Stomach (tissue), 9 donors: ENCODE measurements around the gene HTR7. TPM values are rescaled to one million over a fixed set of nuclear protein-coding genes. Genes with fewer than 3 reads are reported as not detected.
A peak's percentile ranks its signal among the peaks of the same experiment; 100 is the strongest.

Experiments used
- DNase-seq, 2 donors: peaks; one replicate each; pipeline versions ENCODE4 v3.0.0 to v3.0.0-alpha.2; 2013 to 2019
- H3K27ac ChIP-seq, 5 donors: fragments of 200-600 bp in 4 of 5; sonication (generic) in 4 of 5; one replicate each; pipeline ENCODE4 v1.5.1; 2013 to 2019; ENCODE audit warnings: mild to moderate bottlenecking in 1 of 5, moderate library complexity in 1 of 5
- H3K27me3 ChIP-seq, 3 donors: fragments of 200-600 bp; sonication (generic); one replicate each; pipeline ENCODE4 v1.5.1; 2017 to 2019; ENCODE audit warnings: mixed run types in 1 of 3
- H3K36me3 ChIP-seq, 4 donors: fragments of 200-600 bp; sonication (generic); 1 replicate in 3 of 4; 2 replicates in 1 of 4; pipeline ENCODE4 v1.5.1; 2016 to 2019
- H3K4me1 ChIP-seq, 4 donors: fragments of 200-600 bp; sonication (generic); one replicate each; pipeline ENCODE4 v1.5.1; 2016 to 2019
- H3K4me3 ChIP-seq, 4 donors: fragments of 200-600 bp; sonication (generic) in 3 of 4; one replicate each; pipeline ENCODE4 v1.5.1; 2016 to 2019; ENCODE audit warnings: mild to moderate bottlenecking in 1 of 4
- H3K9me3 ChIP-seq, 4 donors: fragments of 200-600 bp; sonication (generic); one replicate each; pipeline ENCODE4 v1.5.1; 2016 to 2019
- EP300 ChIP-seq: sonication (generic); formaldehyde crosslinking; IDR thresholded peaks from one replicate; pipeline ENCODE4 v1.6.1; 2017; ENCODE audit warnings: antibody characterized with exemption
- POLR2A ChIP-seq, 4 donors: fragments of 450-650 bp; IDR thresholded peaks; one replicate each; pipeline ENCODE4 v1.6.1; 2016; ENCODE audit warnings: antibody characterized with exemption in 4 of 4, control low read depth in 2 of 4, mild to moderate bottlenecking in 1 of 4, moderate library complexity in 1 of 4
- POLR2AphosphoS5 ChIP-seq, 3 donors: sonication (generic); formaldehyde crosslinking; IDR thresholded peaks; one replicate each; pipeline ENCODE4 v1.6.1; 2016; ENCODE audit warnings: antibody characterized with exemption in 3 of 3
- WGBS, 5 donors: extraction: QIAGEN DNeasy Blood & Tissue Kit in 3 of 5; methylation state at CpG; one replicate each; pipeline versions ENCODE4 v1.1.5 to v1.1.7; 2013 to 2018; 5-methylcytosine and 5-hydroxymethylcytosine counted together
- intact Hi-C: fragments of 100-400 bp; cut with DNase I; formaldehyde crosslinking; loops from one replicate; pipeline ENCODE4 v1.15.1; 2023; ENCODE audit warnings: low total_unique reads
- polyA plus RNA-seq, 3 donors: library from polyadenylated mRNA; stranded (reverse); fragments of 200-250 nt; gene quantifications; one replicate each; pipeline ENCODE4 v1.2.3, GENCODE V29; 2013
- total RNA-seq, 5 donors: library from RNA; depleted of rRNA; stranded (reverse); fragments of >200 nt; gene quantifications; one replicate each; pipeline versions ENCODE4 v1.1.0 to v1.2.3, GENCODE V29; 2014 to 2016
- TF ChIP-seq, protein P1 (sequence below), 7 experiments: fragments of 450-650 bp in 4 of 7; fragments of 200-600 bp in 3 of 7; sonication (generic) in 3 of 7; IDR thresholded peaks; one replicate each; pipeline ENCODE4 v1.5.1; 2016 to 2019; ENCODE audit warnings: antibody characterized with exemption in 7 of 7, control low read depth in 2 of 7, mild to moderate bottlenecking in 1 of 7
- donor health status: healthy with polysubstance abuse.
- donor health status: Bipolar disorder and iron deficiency.
- donor health status: healthy.

Gene HTR7
- total and polyA plus RNA-seq, 8 donors, result 0.28 to 7.1 (median 1.8) TPM; not detected in 2

- no peak for TF ChIP-seq EP300
- TF ChIP-seq, protein P1, sequence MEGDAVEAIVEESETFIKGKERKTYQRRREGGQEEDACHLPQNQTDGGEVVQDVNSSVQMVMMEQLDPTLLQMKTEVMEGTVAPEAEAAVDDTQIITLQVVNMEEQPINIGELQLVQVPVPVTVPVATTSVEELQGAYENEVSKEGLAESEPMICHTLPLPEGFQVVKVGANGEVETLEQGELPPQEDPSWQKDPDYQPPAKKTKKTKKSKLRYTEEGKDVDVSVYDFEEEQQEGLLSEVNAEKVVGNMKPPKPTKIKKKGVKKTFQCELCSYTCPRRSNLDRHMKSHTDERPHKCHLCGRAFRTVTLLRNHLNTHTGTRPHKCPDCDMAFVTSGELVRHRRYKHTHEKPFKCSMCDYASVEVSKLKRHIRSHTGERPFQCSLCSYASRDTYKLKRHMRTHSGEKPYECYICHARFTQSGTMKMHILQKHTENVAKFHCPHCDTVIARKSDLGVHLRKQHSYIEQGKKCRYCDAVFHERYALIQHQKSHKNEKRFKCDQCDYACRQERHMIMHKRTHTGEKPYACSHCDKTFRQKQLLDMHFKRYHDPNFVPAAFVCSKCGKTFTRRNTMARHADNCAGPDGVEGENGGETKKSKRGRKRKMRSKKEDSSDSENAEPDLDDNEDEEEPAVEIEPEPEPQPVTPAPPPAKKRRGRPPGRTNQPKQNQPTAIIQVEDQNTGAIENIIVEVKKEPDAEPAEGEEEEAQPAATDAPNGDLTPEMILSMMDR (IDR thresholded peaks at IDR 0.05), result no peak
- no peak for TF ChIP-seq POLR2A (IDR thresholded peaks at IDR 0.05)
- TF ChIP-seq POLR2AphosphoS5 (IDR thresholded peaks at IDR 0.05), result no peak
- WGBS, 5 donors, result 78 to 85% (median 81%) methylated on average over 2 of the region's 2 CpGs
- H3K27ac ChIP-seq, result no peak overlapping the region
- H3K4me3 ChIP-seq, result no peak overlapping the region
- H3K9me3 ChIP-seq, result no peaks in the 10 kb centered on the region
- no peaks in the 10 kb centered on the region for H3K36me3 ChIP-seq
- intact Hi-C loops, result no loop called here
- H3K4me1 ChIP-seq, result no peaks in the 10 kb centered on the region
- DNase-seq, result no peak
- H3K27me3 ChIP-seq, result no peaks in the 10 kb centered on the region
Measured at GRCh38 chr10:90790422-90790821, 67.4 kb downstream of the HTR7 start.

DNA sequence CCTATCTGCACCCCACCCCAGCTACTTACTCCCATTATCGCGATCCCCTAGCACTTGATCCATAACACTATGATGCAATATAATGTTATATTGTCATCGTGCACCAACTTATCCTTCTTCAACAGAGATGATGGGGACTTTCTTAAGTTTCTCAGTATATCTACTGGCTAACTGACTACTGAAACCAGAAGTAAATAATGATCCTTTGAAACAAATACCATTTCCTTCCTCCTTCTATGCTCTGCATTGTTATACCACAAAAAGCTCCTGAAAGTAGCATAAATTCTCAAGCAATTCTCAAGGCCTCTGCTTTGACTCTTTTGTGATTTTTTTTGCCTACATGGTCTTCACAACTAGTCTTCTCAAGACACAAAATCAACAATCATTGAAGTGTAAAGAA is 68.9 kb downstream of the HTR7 start:
- Histone ChIP-seq H3K4me3 (no peak overlapping the region), H3K4me1 (no peaks in the 10 kb centered on the region), H3K27me3 (no peaks in the 10 kb centered on the region), H3K27ac (no peak overlapping the region), H3K9me3 (no peaks in the 10 kb centered on the region), H3K36me3 (no peaks in the 10 kb centered on the region)
- intact Hi-C loops, result loop anchor here (10.0 kb wide), 1 partner anchor 994 kb away; no protein-coding TSS in a partner anchor
- no peak for TF ChIP-seq EP300
- no peak for TF ChIP-seq POLR2AphosphoS5 (IDR thresholded peaks at IDR 0.05)
- no peak for TF ChIP-seq POLR2A (IDR thresholded peaks at IDR 0.05)
- TF ChIP-seq, protein P1 (IDR thresholded peaks at IDR 0.05), result no peak
- WGBS, 5 donors, result 55 to 65% (median 60%) methylated on average over 3 of the region's 3 CpGs
- DNase-seq, result no peak

DNA sequence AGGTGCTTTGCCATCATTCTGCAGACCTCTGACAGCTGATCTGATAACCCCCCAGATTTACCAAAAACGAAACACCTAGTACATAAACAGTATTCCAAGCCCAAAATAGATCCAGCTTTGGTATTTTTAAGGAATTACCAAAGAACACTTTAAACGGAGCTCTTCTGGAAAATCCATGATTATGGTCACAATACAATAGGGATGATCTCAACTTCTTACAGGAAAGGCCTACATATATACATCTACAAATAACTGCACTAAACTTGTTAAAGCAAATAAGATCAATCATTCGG is 69.7 kb downstream of the HTR7 start:
- Histone ChIP-seq H3K4me3 (no peak overlapping the region), H3K4me1 (no peaks in the 10 kb centered on the region), H3K36me3 (no peaks in the 10 kb centered on the region), H3K27ac (no peak overlapping the region), H3K9me3 (no peaks in the 10 kb centered on the region), H3K27me3 (no peaks in the 10 kb centered on the region)
- TF ChIP-seq EP300, result no peak
- TF ChIP-seq, protein P1 (IDR thresholded peaks at IDR 0.05), result peak in 1 of 7 experiments; percentile 1
- no peak for DNase-seq
- intact Hi-C loops, result loop anchor here (10.0 kb wide), 1 partner anchor 993 kb away; no protein-coding TSS in a partner anchor
- WGBS, 5 donors, result 49 to 67% (median 60%) methylated on average over 3 of the region's 3 CpGs

DNA sequence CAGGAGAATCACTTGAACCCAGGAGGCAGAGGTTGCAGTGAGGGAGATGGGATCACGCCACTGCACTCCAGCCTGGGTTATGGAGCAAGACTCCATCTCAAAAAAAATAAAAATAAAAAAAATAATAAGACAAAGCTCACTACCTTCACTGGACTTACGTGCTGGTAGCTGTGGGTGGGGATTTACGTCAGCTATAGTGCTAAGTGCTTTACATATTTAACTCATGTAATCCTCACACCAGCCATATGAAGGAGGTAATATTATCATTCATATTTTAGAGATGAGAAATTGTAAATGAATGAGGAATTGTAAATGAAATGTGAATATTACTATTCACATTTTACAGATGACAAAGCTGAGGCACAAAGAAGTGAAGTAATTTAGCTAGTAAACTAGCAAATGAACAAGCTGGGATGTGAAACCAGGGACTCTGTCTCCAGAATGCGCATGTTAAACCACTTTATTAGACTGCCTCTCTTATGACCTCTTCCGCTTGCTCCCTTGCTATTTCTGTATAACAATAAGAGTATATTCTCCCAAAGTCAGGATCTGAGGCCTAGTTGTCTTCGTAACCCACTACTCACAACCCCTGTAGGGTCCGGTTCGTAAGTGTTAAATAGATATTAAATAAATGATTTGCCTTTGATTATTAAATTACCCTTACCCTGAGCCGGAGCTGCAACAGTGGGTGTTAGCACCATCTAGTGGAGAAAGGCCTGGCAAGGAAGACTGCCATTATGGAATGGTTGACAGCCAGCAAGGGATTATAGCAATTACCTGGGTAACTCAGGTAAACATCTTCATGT is 70.2 kb downstream of the HTR7 start:
- no peak overlapping the region for H3K27ac ChIP-seq
- H3K4me3 ChIP-seq, result no peak overlapping the region
- no peak for TF ChIP-seq POLR2AphosphoS5 (IDR thresholded peaks at IDR 0.05)
- TF ChIP-seq, protein P1 (IDR thresholded peaks at IDR 0.05), result peak in 5 of 7 experiments; percentile 13 to 63 (median 47)
- 57 to 73% (median 68%) methylated on average over 9 of the region's 9 CpGs for WGBS, 5 donors
- intact Hi-C loops, result loop anchor here (10.0 kb wide), 1 partner anchor 993 kb away; no protein-coding TSS in a partner anchor
- no peaks in the 10 kb centered on the region for H3K9me3 ChIP-seq
- DNase-seq, result peak in 1 of 2 donors; percentile 66
- H3K27me3 ChIP-seq, result no peaks in the 10 kb centered on the region
- H3K36me3 ChIP-seq, result no peaks in the 10 kb centered on the region
- H3K4me1 ChIP-seq, result no peaks in the 10 kb centered on the region
